Measurements from ENCODE around the gene INSL4.

- TF ChIP-seq CTCF (conservative IDR thresholded peaks at IDR 0.05; ENCODE audit: low read depth, low read length) (no peak), ELK1 (IDR thresholded peaks at IDR 0.05; ENCODE audit: borderline replicate concordance, low read depth, low read length) (no peak), POLR2A (IDR thresholded peaks at IDR 0.05; ENCODE audit: low read depth, low read length) (no peak), MAFK (IDR thresholded peaks at IDR 0.05; ENCODE audit: low read depth, low read length) (no peak), BHLHE40 (IDR thresholded peaks at IDR 0.05; ENCODE audit: low read depth, low read length) (no peak), MAZ (IDR thresholded peaks at IDR 0.05; ENCODE audit: borderline replicate concordance, low read depth, low read length) (no peak), FOS (IDR thresholded peaks at IDR 0.05; ENCODE audit: low read depth, low read length) (no peak), RFX5 (IDR thresholded peaks at IDR 0.05; ENCODE audit: low read depth, low read length) (no peak), MXI1 (IDR thresholded peaks at IDR 0.05; ENCODE audit: borderline replicate concordance, low read depth, low read length) (no peak)
- TF ChIP-seq, protein P1, sequence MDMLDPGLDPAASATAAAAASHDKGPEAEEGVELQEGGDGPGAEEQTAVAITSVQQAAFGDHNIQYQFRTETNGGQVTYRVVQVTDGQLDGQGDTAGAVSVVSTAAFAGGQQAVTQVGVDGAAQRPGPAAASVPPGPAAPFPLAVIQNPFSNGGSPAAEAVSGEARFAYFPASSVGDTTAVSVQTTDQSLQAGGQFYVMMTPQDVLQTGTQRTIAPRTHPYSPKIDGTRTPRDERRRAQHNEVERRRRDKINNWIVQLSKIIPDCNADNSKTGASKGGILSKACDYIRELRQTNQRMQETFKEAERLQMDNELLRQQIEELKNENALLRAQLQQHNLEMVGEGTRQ (IDR thresholded peaks at IDR 0.05; ENCODE audit: low read depth, low read length): no peak
Measured at GRCh38 chr9:5274770-5275169, 43.6 kb downstream of the INSL4 start.
